ENCODE data around the gene SAA2.

- no peak for TF ChIP-seq POLR2A (IDR thresholded peaks at IDR 0.05)
- TF ChIP-seq CTCF (IDR thresholded peaks at IDR 0.05) = no peak
Observed at GRCh38 chr11:18225913-18226312, 22.6 kb downstream of the SAA2 start.

Measured in transverse colon (tissue), 3 donors.